Measurements from ENCODE around the gene PIP4K2B. TPM values are rescaled to one million over a fixed set of nuclear protein-coding genes. Genes with fewer than 3 reads are reported as not detected.
A peak's percentile ranks its signal among the peaks of the same experiment; 100 is the strongest.

The PIP4K2B gene
- total and polyA plus RNA-seq, 2 experiments from 2014 or later = 12.8 to 65.8 TPM

GRCh38 chr17:38750312-38751121 is 48.8 kb downstream of the PIP4K2B start:
- H3K9ac ChIP-seq = peak overlapping the region; percentile 39; the same call in 1 of the 2 replicates
- no peaks in the 10 kb centered on the region for H3K27me3 ChIP-seq (replicated peaks; ENCODE audit: insufficient read depth)
- no peak overlapping the region for H3K27ac ChIP-seq
- H3K9me3 ChIP-seq (ENCODE audit: low read depth) = no peaks in the 10 kb centered on the region
- peak overlapping the region; percentile 96 for H3K4me2 ChIP-seq (ENCODE audit: unreplicated experiment)
- TF ChIP-seq EZH2phosphoT487 (IDR thresholded peaks at IDR 0.05; ENCODE audit: insufficient read depth, low read depth) = no peak
- no peak for TF ChIP-seq EZH2 (IDR thresholded peaks at IDR 0.05; ENCODE audit: insufficient read depth, poor library complexity, severe bottlenecking)
- H3K79me2 ChIP-seq (ENCODE audit: insufficient read depth) = peaks cover 52% of the 10 kb centered on the region
- H3K4me3 ChIP-seq = peak overlapping the region; percentile 76
- peak; percentile 43 for DNase-seq
- WGBS, 2 experiments (ENCODE audit: low coverage in 1 of 2, low lambda C conversion rate in 2 of 2, missing lambda C conversion rate in 2 of 2) = 47 to 49% methylated on average over 28 of the region's 28 CpGs
- H3K9me2 ChIP-seq (ENCODE audit: insufficient read depth) = no peaks in the 10 kb centered on the region
- peaks cover 20% of the 10 kb centered on the region for H3K4me1 ChIP-seq (ENCODE audit: insufficient read depth)
- peaks cover 4% of the 10 kb centered on the region; the same call in 1 of the 2 replicates for H3F3A ChIP-seq (ENCODE audit: insufficient read depth)
- peaks cover 4% of the 10 kb centered on the region; the same call in 1 of the 2 replicates for H3K36me3 ChIP-seq (ENCODE audit: low read depth)
- H2AFZ ChIP-seq = peak overlapping the region; percentile 78
- in situ Hi-C loops (cut with MboI) = no loop called here
- H4K20me1 ChIP-seq (ENCODE audit: insufficient read depth) = no peaks in the 10 kb centered on the region

DNA sequence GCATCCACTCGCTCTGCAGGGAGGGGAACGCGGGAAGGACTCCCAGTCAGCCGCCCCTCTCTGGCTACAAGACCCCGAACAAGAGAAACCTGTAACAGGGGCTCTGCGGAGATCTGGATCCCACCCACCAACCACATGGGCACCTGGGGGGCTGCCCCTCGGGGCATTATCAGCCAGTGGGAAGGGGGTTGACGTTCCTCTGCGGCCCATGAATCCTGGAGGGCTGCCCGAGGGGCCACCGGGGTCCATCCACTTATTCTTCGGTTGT is 49.4 kb downstream of the PIP4K2B start:
- Histone ChIP-seq H3K4me1 (ENCODE audit: insufficient read depth) (peaks cover 20% of the 10 kb centered on the region), H3K27ac (no peak overlapping the region), H3K9me2 (ENCODE audit: insufficient read depth) (no peaks in the 10 kb centered on the region), H3K79me2 (ENCODE audit: insufficient read depth) (peaks cover 55% of the 10 kb centered on the region), H3K4me3 (peak overlapping the region; percentile 76), H4K20me1 (ENCODE audit: insufficient read depth) (no peaks in the 10 kb centered on the region), H3K9ac (peak overlapping the region; percentile 75; the same call in 1 of the 2 replicates), H3K9me3 (ENCODE audit: low read depth) (no peaks in the 10 kb centered on the region), H2AFZ (peak overlapping the region; percentile 78; the same call in 1 of the 2 replicates), H3K36me3 (ENCODE audit: low read depth) (peaks cover 1% of the 10 kb centered on the region; the same call in 1 of the 2 replicates), H3F3A (ENCODE audit: insufficient read depth) (peaks cover 4% of the 10 kb centered on the region; the same call in 1 of the 2 replicates), H3K27me3 (replicated peaks; ENCODE audit: insufficient read depth) (no peaks in the 10 kb centered on the region), H3K4me2 (ENCODE audit: unreplicated experiment) (peak overlapping the region; percentile 96)
- in situ Hi-C loops (cut with MboI) = no loop called here
- TF ChIP-seq EZH2phosphoT487 (IDR thresholded peaks at IDR 0.05; ENCODE audit: insufficient read depth, low read depth) (no peak), EZH2 (IDR thresholded peaks at IDR 0.05; ENCODE audit: insufficient read depth, poor library complexity, severe bottlenecking) (no peak)
- no peak for DNase-seq
- 5 to 10% methylated on average over 10 to 12 of the region's 12 CpGs for WGBS, 2 experiments (ENCODE audit: low coverage in 1 of 2, low lambda C conversion rate in 2 of 2, missing lambda C conversion rate in 2 of 2)

DNA sequence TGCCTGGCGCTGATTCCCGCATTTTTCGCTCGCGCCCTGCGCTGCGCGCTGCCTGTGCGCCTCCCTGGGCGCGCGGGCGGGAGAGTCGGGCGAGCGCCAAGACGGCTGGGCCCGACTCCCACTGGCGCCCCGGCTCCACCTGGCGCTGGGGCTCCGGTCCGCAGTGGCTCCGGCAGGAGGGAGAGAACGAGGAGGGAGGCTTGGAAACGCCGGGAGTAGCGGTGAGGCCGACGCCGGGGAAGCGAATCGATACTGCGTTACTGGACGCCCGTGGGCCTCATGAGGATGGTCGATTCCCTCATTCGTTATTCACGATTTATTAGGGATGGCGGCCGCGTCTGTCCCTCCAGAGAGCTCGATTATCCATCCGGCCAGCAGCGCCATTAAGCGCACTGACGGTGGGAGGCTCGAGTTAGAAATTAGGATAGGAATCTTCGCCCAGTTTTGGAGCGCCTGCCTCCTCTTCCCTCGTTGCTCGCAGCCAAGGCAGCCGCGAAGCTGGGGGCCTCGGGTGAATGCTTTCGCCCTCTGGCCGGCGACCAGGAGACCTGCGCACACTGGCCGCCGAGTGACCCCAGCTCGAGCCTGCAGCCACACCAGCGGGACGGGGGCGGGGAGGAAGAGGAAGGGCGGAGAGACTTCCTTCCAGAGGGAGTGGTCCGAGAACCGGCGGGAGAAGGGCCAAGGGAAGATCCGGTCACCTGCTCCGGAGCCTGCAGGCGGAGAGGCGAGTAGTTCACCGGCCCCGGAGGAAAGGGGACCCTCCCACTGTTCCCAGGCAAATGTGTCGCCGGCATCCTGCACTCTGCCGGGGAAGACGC is 49.9 kb downstream of the PIP4K2B start:
- no peaks in the 10 kb centered on the region for H3K9me3 ChIP-seq (ENCODE audit: low read depth)
- 0 to 2% methylated on average over 61 to 68 of the region's 79 CpGs for WGBS, 2 experiments (ENCODE audit: low coverage in 1 of 2, low lambda C conversion rate in 2 of 2, missing lambda C conversion rate in 2 of 2)
- peaks cover 55% of the 10 kb centered on the region for H3K79me2 ChIP-seq (ENCODE audit: insufficient read depth)
- H3K27ac ChIP-seq = peak overlapping the region; percentile 50
- H4K20me1 ChIP-seq (ENCODE audit: insufficient read depth) = no peaks in the 10 kb centered on the region
- H3K36me3 ChIP-seq (ENCODE audit: low read depth) = no peaks in the 10 kb centered on the region
- peaks cover 4% of the 10 kb centered on the region; the same call in 1 of the 2 replicates for H3F3A ChIP-seq (ENCODE audit: insufficient read depth)
- in situ Hi-C loops (cut with MboI) = no loop called here
- H3K4me1 ChIP-seq (ENCODE audit: insufficient read depth) = peaks cover 20% of the 10 kb centered on the region
- TF ChIP-seq EZH2 (IDR thresholded peaks at IDR 0.05; ENCODE audit: insufficient read depth, poor library complexity, severe bottlenecking) = no peak
- no peak for TF ChIP-seq EZH2phosphoT487 (IDR thresholded peaks at IDR 0.05; ENCODE audit: insufficient read depth, low read depth)
- H3K9ac ChIP-seq = peak overlapping the region; percentile 75
- H3K4me3 ChIP-seq = peak overlapping the region; percentile 76
- peak overlapping the region; percentile 96 for H3K4me2 ChIP-seq (ENCODE audit: unreplicated experiment)
- peak overlapping the region; percentile 78 for H2AFZ ChIP-seq
- no peaks in the 10 kb centered on the region for H3K27me3 ChIP-seq (replicated peaks; ENCODE audit: insufficient read depth)
- H3K9me2 ChIP-seq (ENCODE audit: insufficient read depth) = no peaks in the 10 kb centered on the region
- DNase-seq = peak; percentile 65

DNA sequence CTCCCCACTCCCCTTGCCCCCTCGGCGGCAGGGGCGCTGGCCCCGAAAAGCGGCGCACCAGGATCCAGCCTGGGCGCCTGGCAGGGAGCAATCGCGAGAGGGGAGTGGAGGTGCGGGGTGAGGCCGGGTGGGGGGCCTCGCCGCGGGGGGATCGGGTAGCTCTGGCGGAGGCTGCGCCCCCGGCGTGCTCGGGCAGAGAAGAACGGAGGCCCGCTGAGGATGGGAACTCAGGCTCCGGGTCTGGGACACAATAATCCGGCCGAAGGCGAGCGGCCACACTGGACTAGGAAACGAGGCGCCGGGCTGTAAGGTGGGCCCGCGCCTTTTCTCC is 50.5 kb downstream of the PIP4K2B start:
- Histone ChIP-seq H3F3A (ENCODE audit: insufficient read depth) (peaks cover 4% of the 10 kb centered on the region; the same call in 1 of the 2 replicates), H3K4me2 (ENCODE audit: unreplicated experiment) (peak overlapping the region; percentile 96), H3K27me3 (replicated peaks; ENCODE audit: insufficient read depth) (no peaks in the 10 kb centered on the region), H3K79me2 (ENCODE audit: insufficient read depth) (peaks cover 55% of the 10 kb centered on the region), H3K9ac (peak overlapping the region; percentile 75), H3K9me2 (ENCODE audit: insufficient read depth) (no peaks in the 10 kb centered on the region), H3K4me3 (peak overlapping the region; percentile 76), H3K27ac (peak overlapping the region; percentile 50), H4K20me1 (ENCODE audit: insufficient read depth) (no peaks in the 10 kb centered on the region), H3K36me3 (ENCODE audit: low read depth) (no peaks in the 10 kb centered on the region), H3K9me3 (ENCODE audit: low read depth) (no peaks in the 10 kb centered on the region), H2AFZ (peak overlapping the region; percentile 78), H3K4me1 (ENCODE audit: insufficient read depth) (peaks cover 17% of the 10 kb centered on the region)
- whole genome bisulfite sequencing, 2 experiments (ENCODE audit: low coverage in 1 of 2, low lambda C conversion rate in 2 of 2, missing lambda C conversion rate in 2 of 2) = 1 to 5% methylated on average over 8 to 27 of the region's 32 CpGs
- TF ChIP-seq EZH2phosphoT487 (IDR thresholded peaks at IDR 0.05; ENCODE audit: insufficient read depth, low read depth) (no peak), EZH2 (IDR thresholded peaks at IDR 0.05; ENCODE audit: insufficient read depth, poor library complexity, severe bottlenecking) (no peak)
- in situ Hi-C loops (cut with MboI) = no loop called here
- DNase-seq = no peak

Measured in GM23248 (cell line).